Endodermal cell (in vitro differentiated cells): ENCODE results near the gene RBM26. TPM values are rescaled to one million over a fixed set of nuclear protein-coding genes. Genes with fewer than 3 reads are reported as not detected.

Experiments
- DNase-seq: peaks from one replicate; pipeline ENCODE4 v3.0.0-alpha.2; 2017
- H3K27ac ChIP-seq: 2 replicates; pipeline ENCODE4 v1.5.1; 2013; ENCODE audit warnings: mild to moderate bottlenecking, low read depth, low read length, moderate library complexity
- H3K27me3 ChIP-seq: 2 replicates; pipeline ENCODE4 v1.6.1; 2013; ENCODE audit warnings: mild to moderate bottlenecking, low read length, moderate library complexity; ENCODE audit not compliant: insufficient read depth, control insufficient read depth, poor library complexity, severe bottlenecking
- H3K36me3 ChIP-seq: 2 replicates; pipeline ENCODE4 v1.7.0; 2013; ENCODE audit warnings: mild to moderate bottlenecking, low read length, moderate library complexity; ENCODE audit not compliant: control insufficient read depth, insufficient read depth
- H3K4me1 ChIP-seq: one replicate; pipeline ENCODE4 v1.7.0; 2013; ENCODE audit warnings: low read length; ENCODE audit not compliant: control insufficient read depth, insufficient read depth
- H3K4me3 ChIP-seq: 2 replicates; pipeline ENCODE4 v1.5.1; 2013; ENCODE audit warnings: mild to moderate bottlenecking, low read length, moderate library complexity
- H3K9ac ChIP-seq: 2 replicates; pipeline ENCODE4 v1.6.1; 2013; ENCODE audit warnings: mild to moderate bottlenecking, low read length, moderate library complexity; ENCODE audit not compliant: poor library complexity, severe bottlenecking; ENCODE audit errors: extremely low read depth
- H3K9me3 ChIP-seq: 2 replicates; pipeline ENCODE4 v1.6.1; 2013; ENCODE audit warnings: mild to moderate bottlenecking, low read length, moderate library complexity; ENCODE audit not compliant: control insufficient read depth
- H3K27ac Mint-ChIP-seq: 2 replicates; pipeline ENCODE4 v1.8.0; 2020; ENCODE audit warnings: mixed read lengths
- H3K27me3 Mint-ChIP-seq: 2 replicates; pipeline ENCODE4 v1.8.0; 2021; ENCODE audit warnings: mild to moderate bottlenecking, mixed read lengths; ENCODE audit not compliant: insufficient read depth
- H3K36me3 Mint-ChIP-seq: 2 replicates; pipeline ENCODE4 v1.8.0; 2020; ENCODE audit warnings: low read depth, mixed read lengths
- H3K4me1 Mint-ChIP-seq: 2 replicates; pipeline ENCODE4 v1.8.0; 2020; ENCODE audit warnings: mixed read lengths
- H3K4me3 Mint-ChIP-seq: 2 replicates; pipeline ENCODE4 v1.8.0; 2020; ENCODE audit warnings: mild to moderate bottlenecking, moderate library complexity, mixed read lengths
- H3K9me3 Mint-ChIP-seq: 2 replicates; pipeline ENCODE4 v1.8.0; 2020; ENCODE audit warnings: mild to moderate bottlenecking, mixed read lengths
- WGBS, 2 experiments: methylation state at CpG; one replicate each; pipeline versions ENCODE4 v1.1.5 to v1.1.7; 2013; ENCODE audit warnings: missing lambda C conversion rate in 2 of 2, mixed read lengths in 1 of 2; ENCODE audit not compliant: insufficient coverage in 1 of 2, insufficient read length in 1 of 2; 5-methylcytosine and 5-hydroxymethylcytosine counted together
- total RNA-seq, 2 donors: library from RNA; stranded (reverse); fragmentation: NEBNext Ultra II Directional in 1 of 2; extraction: Animal tissue kit (Norgen Biotek cat#: 25700) in 1 of 2; gene quantifications; 2 replicates in 1 of 2; 3 replicates in 1 of 2; pipeline ENCODE4 v1.2.1, GENCODE V29; 2021
- TF ChIP-seq, protein P1 (sequence below): fragments of 200-600 bp; sonication (generic); conservative IDR thresholded peaks from 2 replicates; pipeline ENCODE4 v1.5.0; 2021; ENCODE audit warnings: antibody characterized with exemption, mild to moderate bottlenecking

Gene RBM26
- total RNA-seq, 2 donors from 2014 or later: 65.0 to 81.7 TPM

DNA sequence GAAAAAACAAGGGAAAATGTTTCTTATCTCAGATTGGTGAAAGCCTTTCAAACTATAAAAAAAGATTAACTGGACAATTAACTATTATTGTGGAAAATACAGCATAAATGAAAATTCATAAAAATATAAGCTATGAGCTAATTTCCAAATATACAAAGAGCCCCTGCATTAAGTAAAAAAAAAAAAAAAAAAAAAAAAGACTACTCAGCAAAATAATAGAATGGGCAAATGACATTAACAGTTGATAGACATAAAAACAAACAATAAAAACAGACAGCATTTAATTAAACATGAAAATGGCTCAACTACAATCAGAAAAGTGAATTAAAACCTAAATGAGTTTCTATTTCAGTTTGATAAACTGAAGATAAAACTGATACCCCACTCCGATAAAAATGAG lies 77.5 kb downstream of the RBM26 start:
- H3K4me3 Mint-ChIP-seq: no peak overlapping the region
- H3K36me3 ChIP-seq: peaks cover 81% of the 10 kb centered on the region
- TF ChIP-seq, protein P1, sequence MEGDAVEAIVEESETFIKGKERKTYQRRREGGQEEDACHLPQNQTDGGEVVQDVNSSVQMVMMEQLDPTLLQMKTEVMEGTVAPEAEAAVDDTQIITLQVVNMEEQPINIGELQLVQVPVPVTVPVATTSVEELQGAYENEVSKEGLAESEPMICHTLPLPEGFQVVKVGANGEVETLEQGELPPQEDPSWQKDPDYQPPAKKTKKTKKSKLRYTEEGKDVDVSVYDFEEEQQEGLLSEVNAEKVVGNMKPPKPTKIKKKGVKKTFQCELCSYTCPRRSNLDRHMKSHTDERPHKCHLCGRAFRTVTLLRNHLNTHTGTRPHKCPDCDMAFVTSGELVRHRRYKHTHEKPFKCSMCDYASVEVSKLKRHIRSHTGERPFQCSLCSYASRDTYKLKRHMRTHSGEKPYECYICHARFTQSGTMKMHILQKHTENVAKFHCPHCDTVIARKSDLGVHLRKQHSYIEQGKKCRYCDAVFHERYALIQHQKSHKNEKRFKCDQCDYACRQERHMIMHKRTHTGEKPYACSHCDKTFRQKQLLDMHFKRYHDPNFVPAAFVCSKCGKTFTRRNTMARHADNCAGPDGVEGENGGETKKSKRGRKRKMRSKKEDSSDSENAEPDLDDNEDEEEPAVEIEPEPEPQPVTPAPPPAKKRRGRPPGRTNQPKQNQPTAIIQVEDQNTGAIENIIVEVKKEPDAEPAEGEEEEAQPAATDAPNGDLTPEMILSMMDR: no peak
- DNase-seq: no peak
- 100% methylated on average over 1 of the region's 1 CpG; no CpG with 5 or more reads in 1 of the 2 experiments for WGBS, 2 experiments
- H3K9me3 Mint-ChIP-seq: no peaks in the 10 kb centered on the region
- no peak overlapping the region for H3K27ac Mint-ChIP-seq
- H3K4me1 ChIP-seq: no peaks in the 10 kb centered on the region
- no peaks in the 10 kb centered on the region for H3K4me1 Mint-ChIP-seq
- peaks cover 32% of the 10 kb centered on the region for H3K36me3 Mint-ChIP-seq
- no peak overlapping the region for H3K4me3 ChIP-seq
- no peaks in the 10 kb centered on the region for H3K27me3 ChIP-seq
- no peaks in the 10 kb centered on the region for H3K9me3 ChIP-seq
- no peak overlapping the region for H3K9ac ChIP-seq
- H3K27me3 Mint-ChIP-seq: no peaks in the 10 kb centered on the region
- H3K27ac ChIP-seq: no peak overlapping the region

DNA sequence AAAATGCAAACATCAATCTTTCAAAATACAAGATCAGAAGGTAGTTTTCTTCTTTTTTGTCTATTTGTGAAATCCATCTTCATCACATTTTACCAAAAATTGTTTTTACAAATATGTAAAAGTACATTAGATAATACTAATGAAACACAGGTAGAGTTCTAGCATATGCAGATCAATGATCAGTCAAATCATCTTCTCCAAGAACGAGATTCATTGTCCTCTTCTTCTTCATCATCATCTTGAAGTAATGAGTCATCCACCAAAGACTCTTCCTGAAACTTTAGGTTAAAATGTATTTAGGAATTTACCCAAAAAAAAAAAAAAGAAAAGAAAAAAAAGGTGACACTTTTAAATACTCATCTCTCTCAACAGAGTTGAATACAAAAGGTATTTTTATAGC lies 85.6 kb downstream of the RBM26 start:
- Histone ChIP-seq H3K9ac (no peak overlapping the region), H3K27me3 (no peaks in the 10 kb centered on the region), H3K4me1 (no peaks in the 10 kb centered on the region), H3K36me3 (peaks cover 61% of the 10 kb centered on the region), H3K4me3 (no peak overlapping the region), H3K9me3 (no peaks in the 10 kb centered on the region), H3K27ac (no peak overlapping the region)
- no CpG with 5 or more reads among the region's 1 CpG for WGBS, 2 experiments
- TF ChIP-seq, protein P1: no peak
- no peaks in the 10 kb centered on the region for H3K9me3 Mint-ChIP-seq
- H3K27ac Mint-ChIP-seq: no peak overlapping the region
- H3K27me3 Mint-ChIP-seq: no peaks in the 10 kb centered on the region
- H3K36me3 Mint-ChIP-seq: peaks cover 25% of the 10 kb centered on the region
- no peak overlapping the region for H3K4me3 Mint-ChIP-seq
- no peaks in the 10 kb centered on the region for H3K4me1 Mint-ChIP-seq
- DNase-seq: no peak

DNA sequence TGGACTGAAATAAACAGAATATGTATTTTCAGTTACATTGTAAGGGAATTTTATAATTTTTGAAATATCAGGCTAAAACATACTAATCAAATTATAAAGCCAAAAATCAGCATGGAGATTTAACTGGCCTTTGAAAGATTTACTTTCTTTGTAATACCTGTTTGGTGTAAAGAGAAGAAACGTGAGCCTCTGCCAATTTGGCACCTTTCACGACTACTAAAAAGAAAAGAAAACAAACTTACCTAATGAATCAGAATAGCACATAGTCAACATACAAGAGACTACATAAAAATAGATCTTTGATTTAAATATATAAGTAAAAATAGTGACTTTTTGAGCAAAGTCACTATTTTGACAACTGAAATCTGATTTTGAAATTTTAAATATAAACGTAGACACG lies 87.4 kb downstream of the RBM26 start:
- H3K4me3 Mint-ChIP-seq: no peak overlapping the region
- H3K4me1 ChIP-seq: no peaks in the 10 kb centered on the region
- peaks cover 59% of the 10 kb centered on the region for H3K36me3 ChIP-seq
- H3K4me1 Mint-ChIP-seq: no peaks in the 10 kb centered on the region
- H3K4me3 ChIP-seq: no peak overlapping the region
- no peak for DNase-seq
- H3K27ac ChIP-seq: no peak overlapping the region
- no peaks in the 10 kb centered on the region for H3K27me3 Mint-ChIP-seq
- WGBS, 2 experiments: 89% methylated on average over 4 of the region's 4 CpGs; no CpG with 5 or more reads in 1 of the 2 experiments
- no peak overlapping the region for H3K9ac ChIP-seq
- no peaks in the 10 kb centered on the region for H3K9me3 Mint-ChIP-seq
- no peaks in the 10 kb centered on the region for H3K27me3 ChIP-seq
- no peaks in the 10 kb centered on the region for H3K9me3 ChIP-seq
- peaks cover 26% of the 10 kb centered on the region for H3K36me3 Mint-ChIP-seq
- H3K27ac Mint-ChIP-seq: no peak overlapping the region
- TF ChIP-seq, protein P1: no peak
